HCT116 (cell line): Measurements from ENCODE around the gene FGFBP1. TPM values are rescaled to one million over a fixed set of nuclear protein-coding genes. Genes with fewer than 3 reads are reported as not detected.

ENCODE experiments used
- ATAC-seq: fragments of 200-7000 bp; cut with Tn5 transposase; 2 replicates; pipeline ENCODE4 v1.9.1; 2020; ENCODE audit warnings: mild to moderate bottlenecking, moderate library complexity
- BruUV-seq: library from RNA; stranded (reverse); fragments of 400-500 nt; replicated peaks from 2 replicates; lab custom pipeline; 2021; lab: Mats Ljungman, UMichigan
- CTCF ChIA-PET: fragments of 300-600 bp; sonication (Branson Sonifier 250); formaldehyde crosslinking; loops from one replicate; lab custom pipeline; 2021; ENCODE audit warnings: antibody characterized with exemption; lab: Charles Lee
- POLR2A ChIA-PET: fragments of 300-600, 350-600 bp; sonication (Branson Sonifier 250); formaldehyde crosslinking; loops from one replicate; lab custom pipeline; 2021; ENCODE audit warnings: antibody characterized with exemption; lab: Charles Lee
- RAD21 ChIA-PET, 2 experiments: fragments of 300-600 bp; sonication (Branson Sonifier 250); formaldehyde crosslinking; loops; one replicate each; lab custom pipeline; 2023; ENCODE audit warnings: low total read pairs in 2 of 2; ENCODE audit not compliant: uncharacterized antibody in 2 of 2, unreplicated experiment in 2 of 2, low non-redundant PET in 1 of 2; lab: Charles Lee
- DNase-seq: peaks from one replicate; pipeline ENCODE4 v3.0.0-alpha.2; 2010; ENCODE audit warnings: low read depth, low spot score
- H2AFZ ChIP-seq: fragments of 200-600 bp; shearing (Covaris generic), sonication (generic); 2 replicates; pipeline ENCODE4 v1.6.1; 2017; ENCODE audit warnings: low read depth, mixed run types, mixed read lengths, antibody characterized with exemption, low read length; ENCODE audit not compliant: poor library complexity, severe bottlenecking
- H3K27ac ChIP-seq: 2 replicates; pipeline ENCODE4 v1.5.1; 2012; ENCODE audit warnings: low read depth, low read length
- H3K27me3 ChIP-seq: fragments of 200-600 bp; sonication (generic); 2 replicates; pipeline ENCODE4 v1.6.1; 2016; ENCODE audit warnings: mixed run types, low read length, mixed read lengths; ENCODE audit not compliant: insufficient read depth
- H3K36me3 ChIP-seq, 2 experiments: fragments of 200-500 bp in 1 of 2; fragments of 200-600 bp in 1 of 2; sonication (Bioruptor generic) in 1 of 2; sonication (generic) in 1 of 2; 2 replicates each; pipeline versions ENCODE4 v1.5.1 to v1.6.1; 2014 to 2016; ENCODE audit warnings: low read length in 2 of 2, inconsistent platforms in 1 of 2, mixed read lengths in 1 of 2, mixed run types in 1 of 2; ENCODE audit not compliant: insufficient read depth in 2 of 2, control insufficient read depth in 1 of 2
- H3K4me1 ChIP-seq, 2 experiments: fragments of 200-600 bp in 1 of 2; sonication (generic) in 1 of 2; 2 replicates each; pipeline versions ENCODE4 v1.5.1 to v1.6.1; 2012 to 2017; ENCODE audit warnings: low read length in 2 of 2, inconsistent platforms in 1 of 2, mild to moderate bottlenecking in 1 of 2, mixed read lengths in 1 of 2, mixed run types in 1 of 2, moderate library complexity in 1 of 2; ENCODE audit not compliant: insufficient read depth in 2 of 2, control insufficient read depth in 1 of 2
- H3K4me2 ChIP-seq: fragments of 200-600 bp; sonication (generic); 2 replicates; pipeline ENCODE4 v1.6.1; 2017; ENCODE audit warnings: mixed run types, low read length, mixed read lengths
- H3K4me3 ChIP-seq, 2 experiments: fragments of 200-600 bp in 1 of 2; sonication (generic) in 1 of 2; replicated peaks in 1 of 2; 2 replicates each; pipeline ENCODE4 v1.5.1; 2011 to 2016; ENCODE audit warnings: low read length in 2 of 2, control low read depth in 1 of 2, low read depth in 1 of 2, mild to moderate bottlenecking in 1 of 2, mixed read lengths in 1 of 2, mixed run types in 1 of 2
- H3K79me2 ChIP-seq: fragments of 200-600 bp; sonication (generic); 2 replicates; pipeline ENCODE4 v1.6.1; 2017; ENCODE audit warnings: mild to moderate bottlenecking, mixed run types, low read length, moderate library complexity, mixed read lengths; ENCODE audit not compliant: insufficient read depth
- H3K9ac ChIP-seq: fragments of 200-600 bp; sonication (generic); 2 replicates; pipeline ENCODE4 v1.6.1; 2016; ENCODE audit warnings: low read length, mixed read lengths
- H3K9me2 ChIP-seq: fragments of 200-600 bp; sonication (generic), shearing (Covaris generic); 2 replicates; pipeline ENCODE4 v1.6.1; 2017; ENCODE audit warnings: mixed run types, mild to moderate bottlenecking, moderate library complexity; ENCODE audit not compliant: insufficient read depth
- H3K9me3 ChIP-seq, 2 experiments: fragments of 200-500 bp in 1 of 2; fragments of 200-600 bp in 1 of 2; sonication (Bioruptor generic) in 1 of 2; sonication (generic) in 1 of 2; 2 replicates each; pipeline ENCODE4 v1.6.1; 2014 to 2017; ENCODE audit warnings: low read length in 2 of 2, mixed read lengths in 2 of 2, inconsistent platforms in 1 of 2, low read depth in 1 of 2, mild to moderate bottlenecking in 1 of 2, mixed run types in 1 of 2, moderate library complexity in 1 of 2; ENCODE audit not compliant: control insufficient read depth in 1 of 2, insufficient read depth in 1 of 2
- H4K20me1 ChIP-seq: fragments of 200-600 bp; sonication (generic), shearing (Covaris generic); 2 replicates; pipeline ENCODE4 v1.6.1; 2017; ENCODE audit warnings: mixed run types, mild to moderate bottlenecking, moderate library complexity; ENCODE audit not compliant: insufficient read depth
- CBX3 ChIP-seq: IDR thresholded peaks from 2 replicates; pipeline ENCODE4 v1.6.1; 2012; ENCODE audit warnings: low read depth
- CTCF ChIP-seq, 3 experiments: fragments of 200-600 bp in 1 of 3; sonication (generic) in 1 of 3; IDR thresholded peaks in 2 of 3; conservative IDR thresholded peaks in 1 of 3; 2 replicates each; pipeline ENCODE4 v1.5.1; 2012 to 2017; ENCODE audit warnings: low read depth in 2 of 3, low read length in 2 of 3, antibody characterized with exemption in 1 of 3, borderline replicate concordance in 1 of 3, control low read depth in 1 of 3, mild to moderate bottlenecking in 1 of 3, mixed read lengths in 1 of 3, mixed run types in 1 of 3, moderate library complexity in 1 of 3; ENCODE audit not compliant: insufficient read depth in 1 of 3
- ELF1 ChIP-seq: IDR thresholded peaks from 2 replicates; pipeline ENCODE4 v1.6.1; 2012; ENCODE audit warnings: low read depth, borderline replicate concordance
- FOSL1 ChIP-seq: IDR thresholded peaks from 2 replicates; pipeline ENCODE4 v1.6.1; 2012; ENCODE audit warnings: low read depth
- JUND ChIP-seq: IDR thresholded peaks from 2 replicates; pipeline ENCODE4 v1.6.1; 2012
- POLR2A ChIP-seq: IDR thresholded peaks from 2 replicates; pipeline ENCODE4 v1.7.0; 2011; ENCODE audit warnings: borderline replicate concordance; ENCODE audit not compliant: insufficient read depth, insufficient read length; ENCODE audit errors: extremely low read depth
- REST ChIP-seq: IDR thresholded peaks from 2 replicates; pipeline ENCODE4 v1.6.1; 2012; ENCODE audit warnings: low read depth
- SRF ChIP-seq: IDR thresholded peaks from 2 replicates; pipeline ENCODE4 v1.6.1; 2012; ENCODE audit warnings: low read depth
- ZFX ChIP-seq: fragments of 450-650 bp; IDR thresholded peaks from 2 replicates; pipeline ENCODE4 v1.6.1; 2017
- ZNF274 ChIP-seq: fragments of 200-500 bp; sonication (Bioruptor generic); IDR thresholded peaks from 2 replicates; pipeline ENCODE4 v1.6.1; 2014; ENCODE audit warnings: mild to moderate bottlenecking, low read depth, low read length, inconsistent platforms
- intact Hi-C: fragments of 100-400 bp; cut with micrococcal nuclease; formaldehyde crosslinking; loops from 2 replicates; pipeline ENCODE4 v1.10.0; 2022
- total RNA-seq: library from RNA; stranded (reverse); gene quantifications from one replicate; pipeline ENCODE4 v1.2.1, GENCODE V29; 2021; ENCODE audit not compliant: unreplicated experiment

Gene FGFBP1
- total RNA-seq, 1 experiment from 2014 or later, result 8.7 TPM

GRCh38 chr4:15945516-15945915 is 7.0 kb upstream of the FGFBP1 start:
- H3K9me3 ChIP-seq, result no peaks in the 10 kb centered on the region
- no peak overlapping the region for H3K4me2 ChIP-seq
- RAD21 ChIA-PET, result no interaction called here
- H3K27me3 ChIP-seq, result no peaks in the 10 kb centered on the region
- ATAC-seq (no peak), DNase-seq (no peak)
- no peaks in the 10 kb centered on the region for H3K36me3 ChIP-seq
- no peaks in the 10 kb centered on the region for H3K79me2 ChIP-seq
- no peak overlapping the region for H3K27ac ChIP-seq
- H3K9me2 ChIP-seq, result no peaks in the 10 kb centered on the region
- no peak for TF ChIP-seq JUND
- TF ChIP-seq FOSL1, result no peak
- TF ChIP-seq CTCF (IDR thresholded peaks at IDR 0.05 in 2 of 3, conservative IDR thresholded peaks at IDR 0.05 in 1 of 3; ENCODE audit: borderline replicate concordance in 1 of 3, insufficient read depth in 1 of 3, low read depth in 2 of 3, low read length in 2 of 3), result no peak
- no peak for TF ChIP-seq REST
- TF ChIP-seq SRF, result no peak
- TF ChIP-seq CBX3, result no peak
- no peak for TF ChIP-seq ELF1
- no peak for TF ChIP-seq ZFX
- no peak for TF ChIP-seq ZNF274
- TF ChIP-seq POLR2A, result no peak
- CTCF ChIA-PET, result no interaction called here
- intact Hi-C loops, result no loop called here
- H3K4me3 ChIP-seq, result no peak overlapping the region
- no peaks in the 10 kb centered on the region for H3K4me1 ChIP-seq
- BruUV-seq, result no TSS peak
- no peak overlapping the region for H3K9ac ChIP-seq
- POLR2A ChIA-PET, result no interaction called here
- no peak overlapping the region for H2AFZ ChIP-seq
- no peaks in the 10 kb centered on the region for H4K20me1 ChIP-seq
